Choroid plexus epithelial cell (primary cell): ENCODE data around the gene ABCB8.

ENCODE experiments used
- DNase-seq: peaks from one replicate; pipeline ENCODE4 v3.0.0-alpha.2; 2010; ENCODE audit warnings: low read depth
- H3K4me3 ChIP-seq: 2 replicates; pipeline ENCODE4 v1.5.1; 2011; ENCODE audit warnings: low read depth, mild to moderate bottlenecking, control low read depth, low read length, moderate library complexity
- CTCF ChIP-seq: conservative IDR thresholded peaks from 2 replicates; pipeline ENCODE4 v1.5.1; 2011; ENCODE audit warnings: low read depth, mild to moderate bottlenecking, control low read depth, inconsistent platforms, low read length, moderate library complexity

Gene ABCB8

GRCh38 chr7:151093748-151094147 lies 65.5 kb downstream of the ABCB8 start:
- H3K4me3 ChIP-seq: no peak overlapping the region
- no peak for DNase-seq
- TF ChIP-seq CTCF: no peak

- H3K4me3 ChIP-seq: no peak overlapping the region
- no peak for TF ChIP-seq CTCF
- DNase-seq: no peak
Observed at GRCh38 chr7:151094675-151095074, 66.4 kb downstream of the ABCB8 start.

GRCh38 chr7:151095123-151095797 lies 67.0 kb downstream of the ABCB8 start:
- no peak for TF ChIP-seq CTCF
- no peak for DNase-seq

GRCh38 chr7:151095828-151096475 lies 67.7 kb downstream of the ABCB8 start:
- no peak for DNase-seq
- no peak overlapping the region for H3K4me3 ChIP-seq
- TF ChIP-seq CTCF: no peak

More at GRCh38 chr7:151095123-151095797, 67.0 kb downstream of the ABCB8 start:
- no peak overlapping the region for H3K4me3 ChIP-seq
